HL-60 (cell line): ENCODE measurements around the gene ASF1B.

Source experiments
- DNase-seq, 2 experiments: peaks; one replicate each; pipeline ENCODE4 v3.0.0-alpha.2; 2010 to 2020; ENCODE audit warnings: low read depth in 1 of 2, low spot score in 1 of 2
- H3K27ac ChIP-seq: fragments of 250-450 bp; sonication (Bioruptor Pico); replicated peaks from 2 replicates; pipeline ENCODE4 v1.5.1; 2020; ENCODE audit warnings: mild to moderate bottlenecking, moderate library complexity
- H3K27me3 ChIP-seq: fragments of 250-450 bp; sonication (Bioruptor Pico); 2 replicates; pipeline ENCODE4 v1.5.1; 2021; ENCODE audit warnings: mild to moderate bottlenecking, moderate library complexity; ENCODE audit not compliant: insufficient read depth, poor library complexity, severe bottlenecking
- H3K4me3 ChIP-seq: replicated peaks from 2 replicates; pipeline ENCODE4 v1.5.1; 2011; ENCODE audit warnings: mild to moderate bottlenecking, control low read depth, low read length; ENCODE audit not compliant: insufficient read depth
- GABPA ChIP-seq: IDR thresholded peaks from 2 replicates; pipeline ENCODE4 v1.6.1; 2012; ENCODE audit warnings: low read depth
- POLR2AphosphoS5 ChIP-seq: IDR thresholded peaks from 2 replicates; pipeline ENCODE4 v1.6.1; 2012; ENCODE audit warnings: low read depth
- REST ChIP-seq: IDR thresholded peaks from 2 replicates; pipeline ENCODE4 v1.6.1; 2012; ENCODE audit warnings: low read depth; ENCODE audit not compliant: insufficient replicate concordance
- SPI1 ChIP-seq: IDR thresholded peaks from 2 replicates; pipeline ENCODE4 v1.6.1; 2012; ENCODE audit warnings: low read depth, mild to moderate bottlenecking, borderline replicate concordance
- TF ChIP-seq, protein P1 (sequence below): IDR thresholded peaks from one replicate; pipeline ENCODE4 v1.5.1; 2011; ENCODE audit warnings: low read length, control low read depth, inconsistent platforms; ENCODE audit not compliant: insufficient read depth

Gene ASF1B

DNA sequence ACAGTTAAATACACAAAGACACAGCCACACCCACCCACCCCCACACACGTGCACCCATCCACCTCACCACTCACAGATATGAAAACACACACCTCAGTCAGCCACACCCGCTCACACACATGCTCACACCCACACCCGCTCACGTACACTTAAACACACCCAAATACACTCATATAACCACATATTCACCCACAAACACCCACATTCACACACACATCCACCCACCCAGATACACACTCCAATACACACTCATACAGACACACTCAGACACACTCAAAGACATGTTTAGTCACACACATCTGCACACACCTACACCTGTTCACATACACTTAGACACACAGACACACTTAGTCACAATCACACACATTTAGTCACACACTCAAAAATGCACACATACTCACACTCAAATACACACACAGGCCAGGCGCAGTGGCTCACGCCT, 39.0 kb upstream of the ASF1B start:
- no peak for DNase-seq
- TF ChIP-seq GABPA (no peak), POLR2AphosphoS5 (no peak), SPI1 (no peak), REST (no peak)
- TF ChIP-seq, protein P1, sequence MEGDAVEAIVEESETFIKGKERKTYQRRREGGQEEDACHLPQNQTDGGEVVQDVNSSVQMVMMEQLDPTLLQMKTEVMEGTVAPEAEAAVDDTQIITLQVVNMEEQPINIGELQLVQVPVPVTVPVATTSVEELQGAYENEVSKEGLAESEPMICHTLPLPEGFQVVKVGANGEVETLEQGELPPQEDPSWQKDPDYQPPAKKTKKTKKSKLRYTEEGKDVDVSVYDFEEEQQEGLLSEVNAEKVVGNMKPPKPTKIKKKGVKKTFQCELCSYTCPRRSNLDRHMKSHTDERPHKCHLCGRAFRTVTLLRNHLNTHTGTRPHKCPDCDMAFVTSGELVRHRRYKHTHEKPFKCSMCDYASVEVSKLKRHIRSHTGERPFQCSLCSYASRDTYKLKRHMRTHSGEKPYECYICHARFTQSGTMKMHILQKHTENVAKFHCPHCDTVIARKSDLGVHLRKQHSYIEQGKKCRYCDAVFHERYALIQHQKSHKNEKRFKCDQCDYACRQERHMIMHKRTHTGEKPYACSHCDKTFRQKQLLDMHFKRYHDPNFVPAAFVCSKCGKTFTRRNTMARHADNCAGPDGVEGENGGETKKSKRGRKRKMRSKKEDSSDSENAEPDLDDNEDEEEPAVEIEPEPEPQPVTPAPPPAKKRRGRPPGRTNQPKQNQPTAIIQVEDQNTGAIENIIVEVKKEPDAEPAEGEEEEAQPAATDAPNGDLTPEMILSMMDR = no peak
- H3K27me3 ChIP-seq = no peaks in the 10 kb centered on the region

GRCh38 chr19:14174883-14175282, 38.5 kb upstream of the ASF1B start:
- Histone ChIP-seq H3K4me3 (no peak overlapping the region), H3K27me3 (no peaks in the 10 kb centered on the region), H3K27ac (no peak overlapping the region)
- TF ChIP-seq, protein P1 = no peak
- TF ChIP-seq GABPA (no peak), POLR2AphosphoS5 (no peak), REST (no peak), SPI1 (no peak)
- no peak for DNase-seq

More for the DNA sequence above, 39.0 kb upstream of the ASF1B start:
- Histone ChIP-seq H3K27ac (no peak overlapping the region), H3K4me3 (no peak overlapping the region)

DNA sequence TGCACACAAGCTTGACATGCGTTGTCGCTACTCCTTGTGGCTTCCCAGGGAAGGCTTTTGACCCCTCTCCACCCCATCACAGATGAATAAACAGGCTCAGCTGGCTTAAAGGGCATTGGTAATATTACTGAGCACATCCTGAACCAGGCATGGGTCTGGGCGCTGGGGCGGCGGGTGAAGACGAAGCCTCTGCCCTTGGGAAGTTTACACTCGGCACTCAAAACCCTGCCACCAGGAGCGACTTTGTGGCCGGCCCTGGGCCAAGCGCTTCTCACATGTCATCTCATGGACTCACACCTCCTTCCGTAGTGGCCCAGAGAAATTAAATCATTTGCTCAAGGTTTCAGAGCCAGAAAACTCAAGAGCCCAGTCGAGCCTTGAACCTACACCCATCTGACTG, 32.6 kb upstream of the ASF1B start:
- Histone ChIP-seq H3K27ac (no peak overlapping the region), H3K27me3 (peaks cover 11% of the 10 kb centered on the region), H3K4me3 (no peak overlapping the region)
- DNase-seq = no peak
- no peak for TF ChIP-seq REST
